ENCODE results near the gene IL31RA.

DNA sequence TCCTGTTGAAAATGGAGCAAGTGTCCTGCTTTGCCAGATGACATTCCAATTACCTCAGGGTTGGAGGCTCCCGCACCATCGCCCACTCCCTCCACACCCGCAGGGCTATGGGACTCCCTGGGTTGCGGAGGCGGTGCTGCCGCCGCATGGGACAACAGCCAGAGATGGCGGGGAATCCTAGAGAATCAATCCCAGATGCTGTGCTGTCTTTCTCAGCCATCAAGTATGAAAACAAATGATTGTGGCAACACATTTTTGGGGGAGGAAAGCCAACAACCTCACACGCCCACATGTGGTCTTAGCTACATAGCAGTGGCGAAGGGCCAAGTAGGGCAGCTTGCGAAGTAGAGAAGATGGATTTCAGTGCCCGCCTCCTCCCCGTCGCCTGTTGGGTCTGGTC, 46.7 kb downstream of the IL31RA start:
- TF ChIP-seq POLR2A (IDR thresholded peaks at IDR 0.05), result no peak
- TF ChIP-seq, protein P1, sequence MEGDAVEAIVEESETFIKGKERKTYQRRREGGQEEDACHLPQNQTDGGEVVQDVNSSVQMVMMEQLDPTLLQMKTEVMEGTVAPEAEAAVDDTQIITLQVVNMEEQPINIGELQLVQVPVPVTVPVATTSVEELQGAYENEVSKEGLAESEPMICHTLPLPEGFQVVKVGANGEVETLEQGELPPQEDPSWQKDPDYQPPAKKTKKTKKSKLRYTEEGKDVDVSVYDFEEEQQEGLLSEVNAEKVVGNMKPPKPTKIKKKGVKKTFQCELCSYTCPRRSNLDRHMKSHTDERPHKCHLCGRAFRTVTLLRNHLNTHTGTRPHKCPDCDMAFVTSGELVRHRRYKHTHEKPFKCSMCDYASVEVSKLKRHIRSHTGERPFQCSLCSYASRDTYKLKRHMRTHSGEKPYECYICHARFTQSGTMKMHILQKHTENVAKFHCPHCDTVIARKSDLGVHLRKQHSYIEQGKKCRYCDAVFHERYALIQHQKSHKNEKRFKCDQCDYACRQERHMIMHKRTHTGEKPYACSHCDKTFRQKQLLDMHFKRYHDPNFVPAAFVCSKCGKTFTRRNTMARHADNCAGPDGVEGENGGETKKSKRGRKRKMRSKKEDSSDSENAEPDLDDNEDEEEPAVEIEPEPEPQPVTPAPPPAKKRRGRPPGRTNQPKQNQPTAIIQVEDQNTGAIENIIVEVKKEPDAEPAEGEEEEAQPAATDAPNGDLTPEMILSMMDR (IDR thresholded peaks at IDR 0.05), result no peak
- no peak for TF ChIP-seq EP300 (IDR thresholded peaks at IDR 0.05)
